ENCODE data around the gene LY6G5B. TPM values are rescaled to one million over a fixed set of nuclear protein-coding genes. Genes with fewer than 3 reads are reported as not detected.

The LY6G5B gene
- total RNA-seq, 4 donors from 2014 or later = 0.70 to 9.5 (median 4.5) TPM

- no peak for DNase-seq
Observed at GRCh38 chr6:31624070-31624469, 45.7 kb upstream of the LY6G5B start.

GRCh38 chr6:31626952-31627351 is 42.8 kb upstream of the LY6G5B start:
- intact Hi-C loops (cut with DNase I) = no loop called here
- H3K27ac ChIP-seq = no peak overlapping the region
- H3K9me3 ChIP-seq = no peaks in the 10 kb centered on the region
- H3K4me1 ChIP-seq = peaks cover 6 to 20% (median 10%) of the 10 kb centered on the region in 3 donors
- H3K27me3 ChIP-seq = no peaks in the 10 kb centered on the region
- no peak for DNase-seq
- 93 to 95% methylated on average over 3 to 6 of the region's 10 CpGs for WGBS, 2 donors
- H3K4me3 ChIP-seq = no peak overlapping the region
- TF ChIP-seq POLR2A (IDR thresholded peaks at IDR 0.05) (no peak), CTCF (IDR thresholded peaks at IDR 0.05) (no peak)
- H3K36me3 ChIP-seq = peaks cover 74 to 88% (median 77%) of the 10 kb centered on the region in 3 donors

More at GRCh38 chr6:31624070-31624469, 45.7 kb upstream of the LY6G5B start:
- peaks cover 52 to 59% (median 52%) of the 10 kb centered on the region in 3 donors for H3K36me3 ChIP-seq
- H3K4me1 ChIP-seq = peaks cover 11 to 35% (median 14%) of the 10 kb centered on the region in 3 donors
- no peaks in the 10 kb centered on the region for H3K9me3 ChIP-seq
- H3K27ac ChIP-seq = no peak overlapping the region
- intact Hi-C loops (cut with DNase I) = no loop called here
- no peak overlapping the region for H3K4me3 ChIP-seq
- WGBS, 2 donors = 65 to 86% methylated on average over 5 to 10 of the region's 10 CpGs
- no peaks in the 10 kb centered on the region for H3K27me3 ChIP-seq
- TF ChIP-seq CTCF (IDR thresholded peaks at IDR 0.05) (no peak), POLR2A (IDR thresholded peaks at IDR 0.05) (no peak)

GRCh38 chr6:31627690-31628287 is 42.0 kb upstream of the LY6G5B start:
- Histone ChIP-seq H3K9me3 (no peaks in the 10 kb centered on the region), H3K27me3 (no peaks in the 10 kb centered on the region), H3K27ac (no peak overlapping the region), H3K4me3 (no peak overlapping the region), H3K4me1 (peaks cover 0 to 11% (median 3%) of the 10 kb centered on the region in 3 donors), H3K36me3 (peaks cover 77 to 96% (median 81%) of the 10 kb centered on the region in 3 donors)
- no peak for DNase-seq
- WGBS, 2 donors = 94 to 95% methylated on average over 14 to 17 of the region's 19 CpGs
- TF ChIP-seq CTCF (IDR thresholded peaks at IDR 0.05) (no peak), POLR2A (IDR thresholded peaks at IDR 0.05) (no peak)
- intact Hi-C loops (cut with DNase I) = no loop called here

- Histone ChIP-seq H3K36me3 (peaks cover 79 to 100% (median 86%) of the 10 kb centered on the region in 3 donors), H3K27me3 (no peaks in the 10 kb centered on the region), H3K4me1 (no peaks in the 10 kb centered on the region), H3K4me3 (no peak overlapping the region), H3K27ac (no peak overlapping the region), H3K9me3 (no peaks in the 10 kb centered on the region)
- 81 to 85% methylated on average over 7 of the region's 7 CpGs for WGBS, 2 donors
- no peak for TF ChIP-seq POLR2A (IDR thresholded peaks at IDR 0.05)
- TF ChIP-seq CTCF (IDR thresholded peaks at IDR 0.05) = no peak
- intact Hi-C loops (cut with DNase I) = no loop called here
- DNase-seq = no peak
Observed at GRCh38 chr6:31629014-31629413, 40.8 kb upstream of the LY6G5B start.

- intact Hi-C loops (cut with DNase I) = no loop called here
- TF ChIP-seq POLR2A (IDR thresholded peaks at IDR 0.05) = no peak
- no peak for TF ChIP-seq CTCF (IDR thresholded peaks at IDR 0.05)
- WGBS, 2 donors = 84 to 86% methylated on average over 22 to 25 of the region's 25 CpGs
- H3K4me1 ChIP-seq = no peaks in the 10 kb centered on the region
- no peaks in the 10 kb centered on the region for H3K9me3 ChIP-seq
- H3K27ac ChIP-seq = no peak overlapping the region
- no peak for DNase-seq
- H3K27me3 ChIP-seq = no peaks in the 10 kb centered on the region
- H3K36me3 ChIP-seq = peaks cover 79 to 100% (median 85%) of the 10 kb centered on the region in 3 donors
- no peak overlapping the region for H3K4me3 ChIP-seq
Observed at GRCh38 chr6:31630177-31630934, 39.4 kb upstream of the LY6G5B start.
